BE2C (cell line): ENCODE data around the gene AP2B1.
"Not testable (repeated sequence)": the region's sequence is repeated elsewhere in the genome, so short reads cannot be mapped to it uniquely, and the experiment has no call there.

Experiments
- DNase-seq: peaks from one replicate; pipeline ENCODE4 v3.0.0-alpha.2; 2020
- H3K27me3 ChIP-seq: fragments of 250-450 bp; sonication (Bioruptor Pico); 2 replicates; pipeline ENCODE4 v1.5.1; 2020; ENCODE audit warnings: mild to moderate bottlenecking
- H3K36me3 ChIP-seq: fragments of 250-450 bp; sonication (Bioruptor Pico); 2 replicates; pipeline ENCODE4 v1.5.1; 2020; ENCODE audit warnings: mild to moderate bottlenecking
- H3K4me1 ChIP-seq: fragments of 250-450 bp; sonication (Bioruptor Pico); 2 replicates; pipeline ENCODE4 v1.5.1; 2020
- H3K4me3 ChIP-seq: 2 replicates; pipeline ENCODE4 v1.5.1; 2011; ENCODE audit warnings: low read depth, low read length
- H3K9me3 ChIP-seq: fragments of 250-450 bp; sonication (Bioruptor Pico); 2 replicates; pipeline ENCODE4 v1.5.1; 2020
- TF ChIP-seq, protein P1 (sequence below): IDR thresholded peaks from 2 replicates; pipeline ENCODE4 v1.5.1; 2012; ENCODE audit warnings: mild to moderate bottlenecking, low read depth, low read length

AP2B1 gene

GRCh38 chr17:35596530-35597233 is 9.6 kb downstream of the AP2B1 start:
- TF ChIP-seq, protein P1, sequence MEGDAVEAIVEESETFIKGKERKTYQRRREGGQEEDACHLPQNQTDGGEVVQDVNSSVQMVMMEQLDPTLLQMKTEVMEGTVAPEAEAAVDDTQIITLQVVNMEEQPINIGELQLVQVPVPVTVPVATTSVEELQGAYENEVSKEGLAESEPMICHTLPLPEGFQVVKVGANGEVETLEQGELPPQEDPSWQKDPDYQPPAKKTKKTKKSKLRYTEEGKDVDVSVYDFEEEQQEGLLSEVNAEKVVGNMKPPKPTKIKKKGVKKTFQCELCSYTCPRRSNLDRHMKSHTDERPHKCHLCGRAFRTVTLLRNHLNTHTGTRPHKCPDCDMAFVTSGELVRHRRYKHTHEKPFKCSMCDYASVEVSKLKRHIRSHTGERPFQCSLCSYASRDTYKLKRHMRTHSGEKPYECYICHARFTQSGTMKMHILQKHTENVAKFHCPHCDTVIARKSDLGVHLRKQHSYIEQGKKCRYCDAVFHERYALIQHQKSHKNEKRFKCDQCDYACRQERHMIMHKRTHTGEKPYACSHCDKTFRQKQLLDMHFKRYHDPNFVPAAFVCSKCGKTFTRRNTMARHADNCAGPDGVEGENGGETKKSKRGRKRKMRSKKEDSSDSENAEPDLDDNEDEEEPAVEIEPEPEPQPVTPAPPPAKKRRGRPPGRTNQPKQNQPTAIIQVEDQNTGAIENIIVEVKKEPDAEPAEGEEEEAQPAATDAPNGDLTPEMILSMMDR = no peak
- H3K27me3 ChIP-seq = no peaks in the 10 kb centered on the region
- no peak for DNase-seq
- H3K4me3 ChIP-seq = no peak overlapping the region
- H3K4me1 ChIP-seq = no peaks in the 10 kb centered on the region
- no peaks in the 10 kb centered on the region; the same call in 1 of the 2 replicates for H3K9me3 ChIP-seq
- peaks cover 54% of the 10 kb centered on the region for H3K36me3 ChIP-seq

DNA sequence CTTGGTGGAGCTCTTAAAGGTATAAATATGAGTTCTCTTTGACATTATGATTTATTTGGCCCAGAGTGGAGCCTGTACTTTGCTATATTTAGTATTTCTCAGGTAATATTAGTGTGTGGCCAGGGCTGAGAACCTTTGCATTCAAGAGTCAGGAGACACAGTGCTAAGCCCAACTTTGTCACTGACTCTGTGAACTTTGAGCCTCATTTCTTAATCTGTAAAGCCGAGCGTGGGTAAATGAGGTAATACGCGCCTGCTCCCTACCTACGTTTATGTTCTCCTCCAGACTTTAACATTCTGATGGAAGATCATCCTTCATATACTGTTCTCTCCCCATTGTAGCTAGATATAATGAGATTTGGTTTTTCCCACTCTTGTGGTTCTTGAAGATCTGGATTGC is 10.5 kb downstream of the AP2B1 start:
- peaks cover 60% of the 10 kb centered on the region for H3K36me3 ChIP-seq
- no peak overlapping the region for H3K4me3 ChIP-seq
- H3K9me3 ChIP-seq = no peaks in the 10 kb centered on the region; the same call in 1 of the 2 replicates
- no peak for DNase-seq
- TF ChIP-seq, protein P1 = no peak
- no peaks in the 10 kb centered on the region for H3K27me3 ChIP-seq
- H3K4me1 ChIP-seq = no peaks in the 10 kb centered on the region

DNA sequence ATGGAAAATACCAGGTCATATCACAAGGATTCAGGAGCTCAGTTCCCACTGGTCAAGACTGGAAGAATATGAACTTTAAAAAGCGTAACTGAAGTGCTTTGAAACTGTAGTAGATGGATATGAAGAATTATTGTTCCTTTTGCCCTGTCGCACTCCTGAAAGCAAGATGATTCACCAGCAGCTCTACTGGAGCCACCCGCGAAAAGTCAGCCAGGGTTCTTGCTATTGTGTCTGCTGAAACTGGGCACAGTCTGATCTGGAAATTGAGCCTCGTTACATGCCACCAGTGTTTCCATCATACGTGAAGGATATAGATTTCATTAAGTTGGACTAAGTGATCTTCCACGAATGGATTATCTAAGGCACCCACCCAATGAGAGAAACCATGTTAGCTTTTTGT is 16.6 kb downstream of the AP2B1 start:
- Histone ChIP-seq H3K9me3 (no peaks in the 10 kb centered on the region; the same call in 1 of the 2 replicates), H3K27me3 (no peaks in the 10 kb centered on the region), H3K4me3 (no peak overlapping the region), H3K4me1 (no peaks in the 10 kb centered on the region), H3K36me3 (peaks cover 45% of the 10 kb centered on the region)
- no peak for DNase-seq
- TF ChIP-seq, protein P1 = no peak

- Histone ChIP-seq H3K4me3 (no peak overlapping the region), H3K27me3 (no peaks in the 10 kb centered on the region), H3K9me3 (no peaks in the 10 kb centered on the region; the same call in 1 of the 2 replicates), H3K4me1 (no peaks in the 10 kb centered on the region), H3K36me3 (peaks cover 45% of the 10 kb centered on the region)
- TF ChIP-seq, protein P1 = no peak
- no peak for DNase-seq
These were observed 18.6 kb downstream of the AP2B1 start for GRCh38 chr17:35605678-35606077.

- TF ChIP-seq, protein P1 = no peak
- Histone ChIP-seq H3K27me3 (no peaks in the 10 kb centered on the region), H3K36me3 (peaks cover 42% of the 10 kb centered on the region), H3K4me3 (no peak overlapping the region), H3K9me3 (no peaks in the 10 kb centered on the region), H3K4me1 (no peaks in the 10 kb centered on the region)
- DNase-seq = no peak
These were observed 20.2 kb downstream of the AP2B1 start for GRCh38 chr17:35607239-35607847.

DNA sequence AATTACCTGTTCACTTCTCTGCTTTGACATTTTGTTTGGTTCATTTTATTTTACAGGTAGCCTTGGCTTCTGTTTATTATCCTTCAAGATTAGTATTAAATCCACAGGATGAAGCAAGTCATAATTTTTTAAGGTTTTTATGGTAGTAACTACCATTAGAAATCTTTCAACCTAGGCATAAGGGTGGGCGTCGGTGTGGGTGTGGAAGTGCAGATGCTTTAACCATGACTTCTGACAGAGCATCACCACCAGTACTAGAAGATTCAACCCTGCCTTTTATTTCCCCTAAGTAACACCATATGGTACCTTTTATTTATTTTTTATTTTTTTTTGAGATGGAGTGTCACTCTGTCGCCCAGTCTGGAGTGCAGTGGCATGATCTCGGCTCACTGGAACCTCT is 22.7 kb downstream of the AP2B1 start:
- H3K36me3 ChIP-seq = peaks cover 46% of the 10 kb centered on the region
- H3K4me1 ChIP-seq = no peaks in the 10 kb centered on the region
- TF ChIP-seq, protein P1 = no peak
- H3K27me3 ChIP-seq = no peaks in the 10 kb centered on the region
- DNase-seq = no peak
- H3K4me3 ChIP-seq = no peak overlapping the region
- no peaks in the 10 kb centered on the region for H3K9me3 ChIP-seq

DNA sequence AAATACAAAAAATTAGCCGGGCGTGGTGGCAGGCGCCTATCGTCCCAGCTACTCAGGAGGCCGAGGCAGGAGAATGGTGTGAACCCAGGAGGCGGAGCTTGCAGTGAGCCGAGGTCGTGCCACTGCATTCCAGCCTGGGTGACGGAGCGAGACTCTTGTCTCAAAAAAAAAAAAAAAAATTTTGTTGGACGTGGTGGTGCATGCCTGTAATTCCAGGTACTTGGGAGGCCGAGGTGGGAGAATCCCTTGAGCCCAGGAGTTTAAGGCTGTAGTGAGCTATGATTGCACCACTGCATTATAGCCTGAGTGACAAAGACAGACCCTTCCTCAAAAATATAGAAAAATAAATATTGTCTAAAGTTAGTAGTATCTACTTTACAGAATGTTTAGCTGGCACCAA is 23.6 kb downstream of the AP2B1 start:
- H3K9me3 ChIP-seq, H3K4me1 ChIP-seq, DNase-seq, H3K27me3 ChIP-seq, H3K4me3 ChIP-seq: not testable (repeated sequence)
- peaks cover 41% of the 10 kb centered on the region for H3K36me3 ChIP-seq
